Ovary (tissue), 9 donors: Measurements from ENCODE around the gene IL1RN. TPM values are rescaled to one million over a fixed set of nuclear protein-coding genes. Genes with fewer than 3 reads are reported as not detected.

Experiments used
- DNase-seq, 5 donors: peaks; one replicate each; pipeline ENCODE4 v3.0.0-alpha.2; 2019 to 2020
- H3K27ac ChIP-seq, 2 donors: fragments of 200-600 bp; one replicate each; pipeline versions ENCODE4 v1.5.1 to v1.8.0; 2019 to 2022
- H3K27me3 ChIP-seq: fragments of 200-600 bp; one replicate; pipeline ENCODE4 v1.8.0; 2022
- H3K36me3 ChIP-seq: fragments of 200-600 bp; sonication (generic); one replicate; pipeline ENCODE4 v1.5.1; 2019
- H3K4me1 ChIP-seq: one replicate; pipeline ENCODE4 v1.8.1; 2013; ENCODE audit warnings: mild to moderate bottlenecking, moderate library complexity; ENCODE audit not compliant: insufficient read depth
- H3K4me3 ChIP-seq: fragments of 200-600 bp; sonication (generic); one replicate; pipeline ENCODE4 v1.5.1; 2017
- H3K9me3 ChIP-seq, 2 donors: fragments of 200-600 bp in 1 of 2; sonication (generic) in 1 of 2; one replicate each; pipeline versions ENCODE4 v1.5.1 to v1.8.1; 2013 to 2019; ENCODE audit warnings: mild to moderate bottlenecking in 1 of 2, moderate library complexity in 1 of 2
- EP300 ChIP-seq: sonication (generic); formaldehyde crosslinking; IDR thresholded peaks from one replicate; pipeline ENCODE4 v1.6.1; 2017; ENCODE audit warnings: antibody characterized with exemption
- POLR2A ChIP-seq: fragments of 450-650 bp; IDR thresholded peaks from one replicate; pipeline ENCODE4 v1.6.1; 2017; ENCODE audit warnings: antibody characterized with exemption, mild to moderate bottlenecking, moderate library complexity
- WGBS, 3 donors: extraction: QIAGEN DNeasy Blood & Tissue Kit in 1 of 3; methylation state at CpG; one replicate each; pipeline versions ENCODE4 v1.1.5 to v1.1.7; 2013 to 2017; 5-methylcytosine and 5-hydroxymethylcytosine counted together
- intact Hi-C, 4 donors: fragments of 100-400 bp; cut with DNase I; formaldehyde crosslinking; loops; one replicate each; pipeline versions ENCODE4 v1.11.0 to v1.15.1; 2022 to 2023
- polyA plus RNA-seq, 2 donors: library from polyadenylated mRNA; stranded (reverse); fragments of 200-250 nt in 1 of 2; fragments of 350-450 nt in 1 of 2; fragmentation: Illumina TruSeq in 1 of 2; extraction: RNeasy Lipid Tissue Mini Kit (QIAGEN cat#74804) in 1 of 2; gene quantifications; one replicate each; pipeline ENCODE4 v1.2.3, GENCODE V29; 2013 to 2014
- total RNA-seq, 7 donors: library from RNA; depleted of rRNA in 2 of 7; stranded (reverse); fragments of >200 nt in 2 of 7; fragmentation: NEBNext Ultra II Directional in 3 of 7; extraction: Animal tissue kit (Norgen Biotek cat#: 25700) in 3 of 7; gene quantifications; one replicate each; pipeline versions ENCODE4 v1.1.0 to v1.2.4, GENCODE V29; 2016 to 2023
- TF ChIP-seq, protein P1 (sequence below), 3 donors: fragments of 450-650 bp in 2 of 3; fragments of 200-600 bp in 1 of 3; IDR thresholded peaks; one replicate each; pipeline versions ENCODE4 v1.5.1 to v1.8.0; 2016 to 2022; ENCODE audit warnings: antibody characterized with exemption in 3 of 3, mild to moderate bottlenecking in 1 of 3
- donor health status: DM: no; HTN: no; CAD: no; lungs with moderate emphysema.
- donor health status: DM: no; HTN: no; CAD: no.
- donor health status: Bipolar disorder and iron deficiency.
- donor health status: DM: yes; HTN: yes; CAD: no.
- donor health status: DM: no; HTN: no; CAD: no.
- donor health status: DM: yes; HTN: yes; CAD: no.

IL1RN gene
- total and polyA plus RNA-seq, 9 donors: 0.29 to 7.9 (median 0.56) TPM; not detected in 1

DNA sequence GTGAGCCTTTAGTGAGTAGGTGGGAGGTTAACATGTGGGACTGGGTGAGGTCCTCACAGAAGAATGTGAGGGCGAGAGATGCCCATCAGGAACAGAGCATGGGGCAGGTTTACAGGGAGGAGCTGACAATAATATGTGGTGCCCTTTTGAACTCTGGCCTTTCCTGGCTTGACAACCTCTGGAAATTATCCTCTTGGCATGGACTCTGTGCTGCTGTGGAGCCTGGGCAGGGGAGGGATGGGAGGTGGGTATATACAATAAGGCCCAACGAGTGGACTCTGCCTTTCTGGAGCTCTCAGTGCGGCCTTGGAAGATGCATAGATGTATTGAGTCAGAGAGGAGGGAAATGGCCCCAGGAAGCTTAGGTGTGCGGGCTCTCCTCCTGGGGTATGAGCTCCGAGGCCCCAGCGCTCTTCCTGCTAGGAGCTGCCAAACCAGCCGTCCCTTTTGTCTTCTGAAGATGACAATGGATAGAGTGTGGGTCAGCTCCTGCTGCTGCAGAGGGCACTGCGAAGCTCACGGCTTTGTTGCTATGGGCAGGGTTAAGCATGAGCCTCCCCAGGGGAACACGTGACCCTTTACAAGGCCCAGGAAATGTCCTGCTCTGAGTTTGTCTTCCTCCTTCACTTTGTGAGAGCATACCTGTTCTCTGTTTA, 37.7 kb downstream of the IL1RN start:
- intact Hi-C loops: no loop called here
- DNase-seq: no peak
- 79 to 86% (median 80%) methylated on average over 10 of the region's 10 CpGs for WGBS, 3 donors
- no peak overlapping the region for H3K27ac ChIP-seq
- H3K27me3 ChIP-seq: no peaks in the 10 kb centered on the region
- H3K9me3 ChIP-seq: no peaks in the 10 kb centered on the region
- H3K4me3 ChIP-seq: no peak overlapping the region
- no peak for TF ChIP-seq EP300
- TF ChIP-seq, protein P1, sequence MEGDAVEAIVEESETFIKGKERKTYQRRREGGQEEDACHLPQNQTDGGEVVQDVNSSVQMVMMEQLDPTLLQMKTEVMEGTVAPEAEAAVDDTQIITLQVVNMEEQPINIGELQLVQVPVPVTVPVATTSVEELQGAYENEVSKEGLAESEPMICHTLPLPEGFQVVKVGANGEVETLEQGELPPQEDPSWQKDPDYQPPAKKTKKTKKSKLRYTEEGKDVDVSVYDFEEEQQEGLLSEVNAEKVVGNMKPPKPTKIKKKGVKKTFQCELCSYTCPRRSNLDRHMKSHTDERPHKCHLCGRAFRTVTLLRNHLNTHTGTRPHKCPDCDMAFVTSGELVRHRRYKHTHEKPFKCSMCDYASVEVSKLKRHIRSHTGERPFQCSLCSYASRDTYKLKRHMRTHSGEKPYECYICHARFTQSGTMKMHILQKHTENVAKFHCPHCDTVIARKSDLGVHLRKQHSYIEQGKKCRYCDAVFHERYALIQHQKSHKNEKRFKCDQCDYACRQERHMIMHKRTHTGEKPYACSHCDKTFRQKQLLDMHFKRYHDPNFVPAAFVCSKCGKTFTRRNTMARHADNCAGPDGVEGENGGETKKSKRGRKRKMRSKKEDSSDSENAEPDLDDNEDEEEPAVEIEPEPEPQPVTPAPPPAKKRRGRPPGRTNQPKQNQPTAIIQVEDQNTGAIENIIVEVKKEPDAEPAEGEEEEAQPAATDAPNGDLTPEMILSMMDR (IDR thresholded peaks at IDR 0.05): no peak
- TF ChIP-seq POLR2A: no peak
- H3K36me3 ChIP-seq: no peaks in the 10 kb centered on the region
- peaks cover 5% of the 10 kb centered on the region for H3K4me1 ChIP-seq

DNA sequence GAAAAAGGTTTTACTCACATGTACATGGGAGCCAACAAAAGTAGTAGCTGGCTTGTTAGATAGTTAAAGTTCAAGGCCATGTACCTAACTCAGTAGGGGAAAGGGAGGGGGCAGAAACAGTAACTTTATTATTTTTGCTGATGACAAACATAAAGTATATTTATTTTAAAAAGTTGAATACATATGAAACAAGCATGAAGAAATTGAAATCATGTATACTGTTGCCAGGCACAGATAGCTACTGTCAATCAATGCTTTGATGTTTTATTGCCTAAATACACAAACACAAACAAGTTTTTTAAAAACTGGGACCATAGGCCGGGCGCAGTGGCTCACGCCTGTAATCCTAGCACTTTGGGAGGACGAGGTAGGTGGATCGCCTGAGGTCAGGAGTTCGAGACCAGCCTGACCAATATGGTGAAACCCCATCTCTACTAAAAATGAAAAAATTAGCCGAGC, 38.8 kb downstream of the IL1RN start:
- WGBS, 3 donors: 90 to 93% (median 93%) methylated on average over 7 of the region's 7 CpGs
- intact Hi-C loops: no loop called here
- no peak overlapping the region for H3K27ac ChIP-seq

DNA sequence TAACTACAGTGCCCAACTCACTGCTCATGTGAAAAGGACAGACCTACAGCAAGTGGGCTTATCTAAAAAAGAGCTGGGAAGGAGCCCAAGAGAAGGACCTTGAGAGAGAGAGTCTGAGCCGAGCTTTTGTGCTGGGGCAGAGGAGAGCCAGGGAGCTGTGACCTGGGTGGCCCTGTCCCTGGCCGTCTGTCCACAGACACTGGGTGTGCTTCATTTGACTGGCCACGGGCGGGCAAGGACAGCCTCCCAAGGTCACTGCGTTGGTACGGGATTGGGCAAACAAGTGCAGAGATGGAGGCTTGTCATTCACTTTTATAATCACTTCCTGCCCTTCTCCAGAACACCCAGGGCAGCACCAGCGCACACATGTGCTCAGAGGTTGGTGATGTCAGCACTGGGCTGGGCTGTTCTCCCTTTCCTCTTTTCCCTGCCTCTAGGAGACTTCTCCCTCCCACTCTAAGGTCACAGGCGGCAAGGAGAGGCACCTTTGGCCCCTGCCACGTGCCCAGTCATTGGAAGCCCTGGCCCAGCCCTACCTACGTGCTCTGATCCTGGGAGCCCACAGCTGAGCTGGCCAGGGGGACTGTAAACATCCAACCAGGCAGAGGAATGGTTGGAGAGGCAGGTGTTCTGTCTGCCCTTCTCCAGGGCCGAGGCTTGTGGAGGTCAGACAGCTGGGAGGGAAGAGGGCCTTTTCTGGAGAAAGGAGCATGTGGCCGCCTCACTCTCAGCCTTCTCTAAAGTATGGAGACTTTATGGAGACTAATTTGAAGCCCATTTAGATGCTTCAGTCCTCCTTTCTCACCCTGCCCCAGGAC, 39.9 kb downstream of the IL1RN start:
- WGBS, 3 donors: 26 to 52% (median 36%) methylated on average over 12 of the region's 12 CpGs
- DNase-seq: peak in 2 of 5 donors; percentile 24 to 44
- Histone ChIP-seq H3K4me1 (peaks cover 5% of the 10 kb centered on the region), H3K27ac (no peak overlapping the region), H3K36me3 (no peaks in the 10 kb centered on the region), H3K4me3 (no peak overlapping the region), H3K27me3 (no peaks in the 10 kb centered on the region), H3K9me3 (no peaks in the 10 kb centered on the region)
- TF ChIP-seq POLR2A (no peak), EP300 (no peak)
- TF ChIP-seq, protein P1 (IDR thresholded peaks at IDR 0.05): no peak
- intact Hi-C loops: no loop called here

More for the DNA sequence above, 38.8 kb downstream of the IL1RN start:
- Histone ChIP-seq H3K4me3 (no peak overlapping the region), H3K27me3 (no peaks in the 10 kb centered on the region), H3K9me3 (no peaks in the 10 kb centered on the region), H3K4me1 (peaks cover 5% of the 10 kb centered on the region), H3K36me3 (no peaks in the 10 kb centered on the region)
- DNase-seq: no peak
- no peak for TF ChIP-seq POLR2A
- no peak for TF ChIP-seq EP300
- TF ChIP-seq, protein P1 (IDR thresholded peaks at IDR 0.05): no peak

DNA sequence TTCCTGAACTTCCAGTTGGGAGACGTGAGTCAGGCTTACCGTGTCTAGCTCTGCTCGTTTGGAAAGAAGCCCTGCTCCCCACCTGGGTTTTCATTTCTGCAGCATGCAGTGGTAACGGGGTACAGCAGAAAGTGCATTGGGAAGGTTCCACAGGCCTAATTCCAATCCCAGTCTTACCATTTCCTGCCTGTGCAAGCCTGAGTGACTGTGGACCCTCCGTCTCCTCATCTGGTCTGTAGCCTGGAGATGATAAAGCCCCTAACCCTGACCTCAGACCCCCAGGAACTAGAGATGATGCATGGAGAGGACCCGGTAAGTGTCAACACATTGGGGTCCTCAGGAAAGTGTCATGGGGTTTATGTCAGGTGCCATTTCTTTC, 40.6 kb downstream of the IL1RN start:
- H3K4me3 ChIP-seq: no peak overlapping the region
- DNase-seq: no peak
- no peaks in the 10 kb centered on the region for H3K27me3 ChIP-seq
- no peaks in the 10 kb centered on the region for H3K9me3 ChIP-seq
- no peaks in the 10 kb centered on the region for H3K36me3 ChIP-seq
- peaks cover 5% of the 10 kb centered on the region for H3K4me1 ChIP-seq
- TF ChIP-seq POLR2A: no peak
- no peak for TF ChIP-seq EP300
- TF ChIP-seq, protein P1 (IDR thresholded peaks at IDR 0.05): no peak
- H3K27ac ChIP-seq: no peak overlapping the region
- 76 to 82% (median 81%) methylated on average over 6 of the region's 6 CpGs for whole genome bisulfite sequencing, 3 donors
- intact Hi-C loops: no loop called here
